NT2/D1 (cell line): ENCODE results near the gene DCPS.
"Not testable (repeated sequence)": the region's sequence is repeated elsewhere in the genome, so short reads cannot be mapped to it uniquely, and the experiment has no call there.

Experiments
- DNase-seq: peaks from one replicate; pipeline ENCODE4 v3.0.0-alpha.2; 2011; ENCODE audit warnings: low read depth, low spot score
- H3K27me3 ChIP-seq: 2 replicates; pipeline ENCODE4 v1.6.0; 2011; ENCODE audit warnings: mild to moderate bottlenecking; ENCODE audit not compliant: insufficient read length, insufficient read depth
- H3K36me3 ChIP-seq: 2 replicates; pipeline ENCODE4 v1.6.1; 2011; ENCODE audit warnings: mild to moderate bottlenecking, low read length, mixed read lengths; ENCODE audit not compliant: insufficient read depth, insufficient read length
- H3K4me1 ChIP-seq: 2 replicates; pipeline ENCODE4 v1.5.1; 2011; ENCODE audit not compliant: insufficient read depth, insufficient read length
- H3K4me3 ChIP-seq: 2 replicates; pipeline ENCODE4 v1.5.1; 2011; ENCODE audit warnings: low read depth; ENCODE audit not compliant: insufficient read length
- H3K9ac ChIP-seq: 2 replicates; pipeline ENCODE4 v1.6.0; 2011; ENCODE audit warnings: low read depth; ENCODE audit not compliant: insufficient read length
- H3K9me3 ChIP-seq: 2 replicates; pipeline ENCODE4 v1.5.1; 2011; ENCODE audit warnings: mild to moderate bottlenecking, low read length; ENCODE audit not compliant: insufficient read depth
- SUZ12 ChIP-seq: IDR thresholded peaks from 2 replicates; pipeline ENCODE4 v1.6.1; 2011; ENCODE audit not compliant: insufficient read length, insufficient read depth; ENCODE audit errors: extremely low read depth
- YY1 ChIP-seq: IDR thresholded peaks from 2 replicates; pipeline ENCODE4 v1.6.1; 2011; ENCODE audit not compliant: insufficient read length, insufficient read depth
- ZNF274 ChIP-seq: IDR thresholded peaks from 2 replicates; pipeline ENCODE4 v1.6.1; 2011; ENCODE audit warnings: mild to moderate bottlenecking, low read depth, low read length

DCPS gene

DNA sequence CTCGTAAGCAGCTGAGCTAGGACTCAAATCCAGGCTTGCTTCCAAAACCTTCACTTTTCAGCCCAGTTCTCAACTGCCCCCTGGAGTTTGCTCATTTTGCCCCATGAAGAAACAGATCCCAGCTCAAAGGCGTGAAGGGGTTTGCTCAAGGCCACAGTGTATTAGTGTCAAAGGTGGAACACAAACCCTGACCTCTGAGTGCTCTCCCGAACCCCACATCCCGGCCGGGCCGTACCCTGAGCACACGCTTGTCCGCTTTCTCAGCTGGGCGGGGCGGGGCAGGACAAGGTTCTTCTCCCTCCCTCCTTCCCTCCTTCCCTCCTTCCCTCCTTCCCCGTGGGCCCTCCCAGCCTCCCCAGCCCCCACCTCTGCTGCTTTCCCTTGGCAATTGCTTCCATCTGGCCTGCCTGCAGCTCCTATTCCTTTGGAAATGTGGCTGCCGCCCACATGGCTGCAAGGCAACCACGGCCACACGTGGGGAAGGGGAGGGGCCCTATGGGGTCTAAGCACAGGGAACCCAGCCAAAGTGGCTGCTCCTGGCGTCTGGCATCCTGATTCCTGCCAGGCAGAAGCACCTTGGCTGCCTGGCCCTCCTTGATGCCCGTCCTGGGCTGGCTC is 55.7 kb downstream of the DCPS start:
- Histone ChIP-seq H3K9ac (no peak overlapping the region), H3K27me3 (no peaks in the 10 kb centered on the region), H3K4me3 (no peak overlapping the region), H3K36me3 (peaks cover 12% of the 10 kb centered on the region), H3K9me3 (no peaks in the 10 kb centered on the region), H3K4me1 (peaks cover 14% of the 10 kb centered on the region)
- no peak for DNase-seq
- TF ChIP-seq SUZ12 (no peak), ZNF274 (no peak), YY1 (no peak)

DNA sequence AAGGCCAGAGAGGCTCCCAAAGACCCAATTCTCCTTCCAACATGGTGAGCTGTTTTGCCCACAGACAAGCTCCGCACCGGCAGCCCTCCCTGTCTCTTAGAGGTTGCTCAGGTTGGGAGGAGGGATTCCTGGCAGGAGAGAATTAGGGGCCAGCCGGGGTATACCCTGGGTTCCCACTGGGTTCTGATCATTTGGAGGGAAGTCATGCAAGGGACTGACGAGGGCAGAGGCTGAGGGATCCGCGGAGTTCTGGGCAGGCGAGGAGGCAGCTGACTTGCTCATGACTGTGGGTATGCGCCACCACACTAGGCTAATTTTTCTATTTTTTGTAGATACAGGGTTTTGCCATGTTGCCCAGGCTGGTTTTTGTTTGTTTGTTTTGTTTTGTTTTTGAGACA is 56.2 kb downstream of the DCPS start:
- Histone ChIP-seq H3K27me3 (no peaks in the 10 kb centered on the region), H3K36me3 (peaks cover 12% of the 10 kb centered on the region), H3K4me1 (peaks cover 14% of the 10 kb centered on the region), H3K9me3 (no peaks in the 10 kb centered on the region), H3K4me3 (no peak overlapping the region), H3K9ac (no peak overlapping the region)
- no peak for TF ChIP-seq ZNF274
- TF ChIP-seq YY1, result no peak
- no peak for TF ChIP-seq SUZ12
- no peak for DNase-seq

DNA sequence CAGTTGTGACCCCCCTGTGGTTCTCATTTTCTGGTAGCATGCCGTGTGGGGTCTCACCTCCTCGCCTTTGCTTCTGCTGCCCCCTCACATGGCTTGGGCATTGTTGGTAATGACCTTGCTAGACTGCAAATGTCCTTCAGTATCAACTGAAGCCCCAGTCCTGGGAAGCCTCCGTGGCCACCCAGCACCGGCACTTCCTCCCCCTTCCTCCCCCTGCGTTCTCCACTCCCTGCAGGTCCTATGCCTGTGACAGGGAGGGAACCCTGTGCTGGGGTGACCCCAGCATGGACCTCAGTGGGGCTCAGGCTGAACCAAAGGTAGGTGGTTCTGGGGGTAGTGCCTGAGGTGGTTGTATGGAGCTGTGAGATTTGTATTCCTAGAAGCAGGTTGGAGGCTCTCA is 57.5 kb downstream of the DCPS start:
- Histone ChIP-seq H3K27me3 (no peaks in the 10 kb centered on the region), H3K4me1 (peaks cover 14% of the 10 kb centered on the region), H3K9ac (no peak overlapping the region), H3K9me3 (no peaks in the 10 kb centered on the region), H3K36me3 (peaks cover 12% of the 10 kb centered on the region), H3K4me3 (no peak overlapping the region)
- DNase-seq, result no peak
- TF ChIP-seq YY1 (no peak), SUZ12 (no peak), ZNF274 (no peak)

DNA sequence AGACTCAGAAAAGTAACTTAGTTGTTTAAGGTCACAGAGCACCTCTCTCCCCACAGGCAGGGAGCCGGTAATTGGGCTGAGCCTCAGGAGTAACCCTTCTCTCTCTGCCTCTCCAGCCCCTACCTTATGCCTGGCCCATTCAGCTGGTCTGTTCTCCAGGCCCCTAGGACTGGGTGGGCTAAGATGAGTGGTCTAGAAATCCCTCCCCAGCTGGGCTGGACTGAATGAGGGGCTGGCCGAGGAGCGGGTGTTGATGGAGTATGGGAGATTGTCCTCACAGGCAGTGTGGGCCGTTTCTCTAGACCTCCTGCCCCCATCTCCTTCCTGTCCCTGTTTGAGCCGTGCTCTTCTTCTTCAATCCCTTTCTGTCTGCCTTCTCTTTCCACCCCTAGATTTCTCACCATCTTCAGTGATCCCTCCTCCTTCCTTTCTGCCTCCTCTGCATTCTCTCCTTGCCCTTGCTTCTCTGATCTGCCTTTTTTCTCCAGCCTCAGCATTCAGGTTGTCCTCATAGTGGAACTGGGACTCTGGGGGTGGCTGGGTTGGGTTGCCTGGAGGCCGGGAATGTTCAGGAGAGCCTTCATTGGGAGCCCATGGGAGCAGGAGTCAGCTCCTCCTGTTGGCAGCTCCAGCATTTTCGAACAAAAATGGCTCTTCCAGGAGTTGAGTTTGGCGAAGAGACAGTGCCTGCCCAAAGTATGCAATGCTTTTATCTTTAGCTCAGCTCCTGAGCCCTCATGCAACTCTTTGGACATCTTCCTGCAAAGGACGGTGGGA is 59.2 kb downstream of the DCPS start:
- Histone ChIP-seq H3K27me3 (no peaks in the 10 kb centered on the region), H3K36me3 (peaks cover 11% of the 10 kb centered on the region), H3K4me3 (no peak overlapping the region), H3K9me3 (no peaks in the 10 kb centered on the region), H3K4me1 (peaks cover 13% of the 10 kb centered on the region), H3K9ac (no peak overlapping the region)
- TF ChIP-seq ZNF274, result no peak
- no peak for TF ChIP-seq SUZ12
- TF ChIP-seq YY1, result no peak
- no peak for DNase-seq

DNA sequence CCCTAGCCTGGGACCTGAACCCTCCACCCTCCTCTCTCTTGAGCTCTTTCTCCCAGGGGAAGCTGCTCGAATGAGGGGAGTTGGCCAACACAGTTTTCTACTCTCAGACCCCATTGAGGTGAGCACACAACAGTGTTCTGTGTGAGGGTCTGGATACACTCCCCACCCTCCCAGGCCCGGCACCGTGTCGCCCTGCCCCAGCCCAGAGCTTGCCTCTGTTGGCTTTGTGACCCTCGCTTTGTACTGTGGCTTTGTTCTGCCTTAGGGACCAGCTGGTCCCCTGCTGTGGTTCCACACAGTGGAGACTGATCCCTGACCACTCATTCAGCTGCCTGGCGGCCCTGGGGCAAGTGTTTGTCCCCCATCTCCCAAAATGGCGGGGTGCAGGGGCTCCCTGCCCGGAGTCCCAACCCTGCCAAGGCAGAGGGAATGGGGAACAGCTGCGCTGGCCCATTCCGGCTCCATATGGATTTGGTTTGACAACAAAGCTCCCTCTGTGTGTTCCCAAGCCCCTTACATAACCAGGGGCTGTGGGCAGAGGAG is 59.9 kb downstream of the DCPS start:
- Histone ChIP-seq H3K36me3 (peaks cover 4% of the 10 kb centered on the region), H3K4me1 (peaks cover 15% of the 10 kb centered on the region)

DNA sequence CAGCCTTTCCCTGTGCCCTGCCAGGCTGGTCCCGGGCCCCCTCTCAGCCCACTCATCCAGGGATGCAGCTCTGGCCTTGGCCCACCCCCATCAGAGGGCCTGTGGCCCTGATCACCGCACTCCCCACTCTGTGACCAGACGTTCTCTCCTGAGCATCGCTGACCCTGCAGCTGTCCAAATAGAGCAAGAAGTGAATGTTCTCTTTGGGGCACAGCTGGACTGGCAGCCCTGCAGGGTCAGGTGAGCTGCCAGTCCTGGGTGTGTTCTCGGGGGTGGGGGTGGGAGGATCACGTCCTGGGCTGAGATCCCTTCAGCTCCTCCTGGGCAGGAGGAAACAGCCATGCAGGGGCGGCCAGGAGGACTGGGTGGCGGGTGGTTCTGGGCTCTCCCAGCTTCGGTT is 60.9 kb downstream of the DCPS start:
- not testable (repeated sequence) for DNase-seq, H3K9me3 ChIP-seq, H3K27me3 ChIP-seq, H3K4me3 ChIP-seq, H3K36me3 ChIP-seq, H3K9ac ChIP-seq
- peaks cover 17% of the 10 kb centered on the region for H3K4me1 ChIP-seq

More for the DNA sequence above, 59.9 kb downstream of the DCPS start:
- Histone ChIP-seq H3K27me3 (no peaks in the 10 kb centered on the region), H3K9ac (no peak overlapping the region), H3K9me3 (no peaks in the 10 kb centered on the region), H3K4me3 (no peak overlapping the region)
- TF ChIP-seq YY1 (no peak), ZNF274 (no peak), SUZ12 (no peak)
- DNase-seq, result no peak

DNA sequence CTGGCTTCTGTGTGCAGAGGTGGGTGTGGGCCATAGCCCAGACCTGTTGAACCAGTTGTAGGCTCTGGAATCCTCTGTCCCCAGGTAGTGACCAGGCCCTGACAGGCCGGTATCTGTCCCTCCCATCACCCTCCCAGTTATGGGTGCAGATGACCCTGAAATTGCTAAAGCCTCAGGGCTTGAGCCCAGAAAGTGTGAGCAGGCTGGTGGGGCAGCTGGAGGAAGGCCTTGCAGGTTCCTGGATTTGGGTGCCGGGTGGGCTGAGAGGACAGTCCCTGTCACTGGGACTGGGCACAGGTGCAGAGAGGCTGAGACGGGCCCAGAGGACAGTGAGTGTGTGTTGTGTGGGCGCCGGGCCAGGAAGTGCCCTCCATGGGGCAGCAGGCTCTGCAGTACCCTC is 61.6 kb downstream of the DCPS start:
- H3K9ac ChIP-seq, H3K4me3 ChIP-seq, H3K27me3 ChIP-seq, DNase-seq, H3K9me3 ChIP-seq, H3K36me3 ChIP-seq: not testable (repeated sequence)
- peaks cover 17% of the 10 kb centered on the region for H3K4me1 ChIP-seq
